ENCODE results near the gene TMUB1. TPM values are rescaled to one million over a fixed set of nuclear protein-coding genes. Genes with fewer than 3 reads are reported as not detected.

TMUB1 gene
- total RNA-seq, 4 donors from 2014 or later = 2.9 to 32.8 (median 8.6) TPM

DNA sequence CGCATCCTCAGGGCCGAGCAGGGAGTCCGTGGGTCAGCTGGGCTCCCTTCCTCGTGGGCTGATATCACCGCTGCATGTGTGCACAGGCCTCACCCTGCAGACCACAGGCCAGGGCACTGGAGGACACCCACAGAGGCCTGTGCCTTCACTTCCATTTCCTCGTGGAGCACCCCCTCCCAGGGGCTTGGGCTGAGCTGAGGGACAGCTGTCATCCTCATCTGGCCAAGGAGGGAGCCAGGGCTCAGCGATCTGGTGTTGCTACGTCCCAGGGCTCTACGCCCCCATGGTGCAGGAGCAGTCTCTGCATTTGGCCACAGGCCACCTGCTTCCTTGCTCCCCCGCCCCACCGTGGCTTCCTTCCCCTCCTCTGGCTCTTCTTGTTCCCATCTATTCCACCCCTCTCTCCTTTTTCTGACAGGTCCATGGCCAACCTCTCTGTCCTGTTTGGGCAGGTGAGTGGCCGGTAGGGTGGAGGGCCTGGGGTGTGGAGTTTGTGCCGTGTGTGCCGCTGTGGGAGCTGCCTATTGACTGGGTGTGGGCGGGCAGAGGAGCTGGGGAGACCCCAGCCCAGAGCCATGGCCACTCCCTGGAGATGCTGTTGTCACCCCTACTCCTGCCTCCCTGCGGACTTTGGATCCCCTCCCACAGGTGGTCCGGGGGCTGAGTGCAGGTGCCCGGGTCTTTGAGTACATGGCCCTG lies 43.3 kb downstream of the TMUB1 start:
- H3K36me3 ChIP-seq = no peaks in the 10 kb centered on the region
- intact Hi-C loops (cut with DNase I; ENCODE audit: low total_unique reads) = no loop called here
- TF ChIP-seq POLR2A (IDR thresholded peaks at IDR 0.05) = no peak
- TF ChIP-seq, protein P1, sequence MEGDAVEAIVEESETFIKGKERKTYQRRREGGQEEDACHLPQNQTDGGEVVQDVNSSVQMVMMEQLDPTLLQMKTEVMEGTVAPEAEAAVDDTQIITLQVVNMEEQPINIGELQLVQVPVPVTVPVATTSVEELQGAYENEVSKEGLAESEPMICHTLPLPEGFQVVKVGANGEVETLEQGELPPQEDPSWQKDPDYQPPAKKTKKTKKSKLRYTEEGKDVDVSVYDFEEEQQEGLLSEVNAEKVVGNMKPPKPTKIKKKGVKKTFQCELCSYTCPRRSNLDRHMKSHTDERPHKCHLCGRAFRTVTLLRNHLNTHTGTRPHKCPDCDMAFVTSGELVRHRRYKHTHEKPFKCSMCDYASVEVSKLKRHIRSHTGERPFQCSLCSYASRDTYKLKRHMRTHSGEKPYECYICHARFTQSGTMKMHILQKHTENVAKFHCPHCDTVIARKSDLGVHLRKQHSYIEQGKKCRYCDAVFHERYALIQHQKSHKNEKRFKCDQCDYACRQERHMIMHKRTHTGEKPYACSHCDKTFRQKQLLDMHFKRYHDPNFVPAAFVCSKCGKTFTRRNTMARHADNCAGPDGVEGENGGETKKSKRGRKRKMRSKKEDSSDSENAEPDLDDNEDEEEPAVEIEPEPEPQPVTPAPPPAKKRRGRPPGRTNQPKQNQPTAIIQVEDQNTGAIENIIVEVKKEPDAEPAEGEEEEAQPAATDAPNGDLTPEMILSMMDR (IDR thresholded peaks at IDR 0.05) = no peak
- no peaks in the 10 kb centered on the region for H3K9me3 ChIP-seq
- H3K4me3 ChIP-seq = no peak overlapping the region
- peaks cover 7 to 11% of the 10 kb centered on the region in 2 donors for H3K4me1 ChIP-seq
- no peaks in the 10 kb centered on the region for H3K27me3 ChIP-seq
- peak overlapping the region; percentile 79 for H3K27ac ChIP-seq
- DNase-seq = no peak

DNA sequence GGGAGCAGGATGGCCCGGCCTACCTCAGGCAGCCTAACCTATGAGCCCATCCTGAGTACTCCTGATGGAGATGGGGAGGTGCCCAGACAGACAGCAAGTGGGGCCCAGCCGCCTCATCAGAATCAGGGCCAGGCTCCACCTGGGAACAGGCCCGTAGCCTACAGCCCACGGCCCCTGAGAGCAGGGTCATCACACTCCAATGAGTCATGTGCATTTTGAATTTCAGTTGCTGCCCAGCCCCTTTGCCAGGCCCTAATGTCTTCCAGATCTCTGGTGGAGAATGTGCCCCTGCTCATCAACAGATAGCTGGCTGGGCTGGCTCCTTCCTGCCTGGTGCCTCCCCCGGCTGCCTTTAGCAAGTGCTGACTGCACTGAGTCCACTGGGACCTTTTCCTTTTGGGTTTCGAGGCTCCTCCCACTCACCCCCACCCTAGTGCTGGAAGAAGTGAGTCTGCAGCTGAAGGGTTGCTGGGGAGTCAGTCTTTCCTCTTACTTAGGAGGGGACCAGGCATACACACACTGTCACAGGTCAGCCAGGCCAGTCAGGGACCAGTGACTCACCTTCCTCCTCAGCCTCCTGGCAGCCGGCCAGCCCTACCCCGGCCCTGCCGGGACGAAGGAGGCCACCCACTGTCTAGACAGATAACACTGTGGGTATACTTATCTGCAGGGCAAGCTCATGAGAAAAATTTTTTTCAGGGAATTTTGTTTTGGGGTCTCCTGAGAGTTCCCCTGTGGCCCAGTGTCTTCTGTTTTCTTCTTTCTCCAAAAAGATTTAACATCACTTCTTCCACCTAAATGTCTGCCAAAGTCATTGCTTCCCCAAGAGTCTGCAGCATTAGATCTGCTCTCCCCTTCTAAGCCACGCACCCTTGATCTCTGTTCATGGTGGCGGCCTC lies 44.1 kb downstream of the TMUB1 start:
- intact Hi-C loops (cut with DNase I; ENCODE audit: low total_unique reads) = no loop called here
- Histone ChIP-seq H3K27ac (peak overlapping the region; percentile 79), H3K4me1 (peaks cover 7 to 11% of the 10 kb centered on the region in 2 donors), H3K27me3 (no peaks in the 10 kb centered on the region), H3K9me3 (no peaks in the 10 kb centered on the region), H3K36me3 (no peaks in the 10 kb centered on the region), H3K4me3 (no peak overlapping the region)
- TF ChIP-seq POLR2A (IDR thresholded peaks at IDR 0.05) = peak in 1 of 2 donors; percentile 35
- TF ChIP-seq, protein P1 (IDR thresholded peaks at IDR 0.05) = no peak
- DNase-seq = peak; percentile 74 to 92

DNA sequence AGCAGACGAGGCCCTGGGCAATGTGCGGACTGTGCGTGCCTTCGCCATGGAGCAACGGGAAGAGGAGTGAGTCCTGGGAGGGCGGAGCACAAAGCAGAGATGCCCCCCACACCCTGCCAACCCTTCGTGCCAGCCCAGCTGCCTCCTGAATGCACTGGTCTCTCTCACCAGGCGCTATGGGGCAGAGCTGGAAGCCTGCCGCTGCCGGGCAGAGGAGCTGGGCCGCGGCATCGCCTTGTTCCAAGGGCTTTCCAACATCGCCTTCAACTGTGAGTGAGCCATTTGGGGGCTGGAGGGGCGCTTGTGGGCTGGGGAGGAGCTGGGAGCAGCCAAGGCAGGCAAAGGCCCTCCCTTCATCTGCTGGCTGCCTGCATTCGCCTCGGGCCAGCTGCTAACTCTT lies 47.4 kb downstream of the TMUB1 start:
- no peaks in the 10 kb centered on the region for H3K36me3 ChIP-seq
- H3K27ac ChIP-seq = no peak overlapping the region
- H3K9me3 ChIP-seq = no peaks in the 10 kb centered on the region
- peaks cover 7 to 11% of the 10 kb centered on the region in 2 donors for H3K4me1 ChIP-seq
- no peak for TF ChIP-seq POLR2A (IDR thresholded peaks at IDR 0.05)
- TF ChIP-seq, protein P1 (IDR thresholded peaks at IDR 0.05) = no peak
- no peak for DNase-seq
- H3K27me3 ChIP-seq = no peaks in the 10 kb centered on the region
- intact Hi-C loops (cut with DNase I; ENCODE audit: low total_unique reads) = no loop called here
- H3K4me3 ChIP-seq = no peak overlapping the region

DNA sequence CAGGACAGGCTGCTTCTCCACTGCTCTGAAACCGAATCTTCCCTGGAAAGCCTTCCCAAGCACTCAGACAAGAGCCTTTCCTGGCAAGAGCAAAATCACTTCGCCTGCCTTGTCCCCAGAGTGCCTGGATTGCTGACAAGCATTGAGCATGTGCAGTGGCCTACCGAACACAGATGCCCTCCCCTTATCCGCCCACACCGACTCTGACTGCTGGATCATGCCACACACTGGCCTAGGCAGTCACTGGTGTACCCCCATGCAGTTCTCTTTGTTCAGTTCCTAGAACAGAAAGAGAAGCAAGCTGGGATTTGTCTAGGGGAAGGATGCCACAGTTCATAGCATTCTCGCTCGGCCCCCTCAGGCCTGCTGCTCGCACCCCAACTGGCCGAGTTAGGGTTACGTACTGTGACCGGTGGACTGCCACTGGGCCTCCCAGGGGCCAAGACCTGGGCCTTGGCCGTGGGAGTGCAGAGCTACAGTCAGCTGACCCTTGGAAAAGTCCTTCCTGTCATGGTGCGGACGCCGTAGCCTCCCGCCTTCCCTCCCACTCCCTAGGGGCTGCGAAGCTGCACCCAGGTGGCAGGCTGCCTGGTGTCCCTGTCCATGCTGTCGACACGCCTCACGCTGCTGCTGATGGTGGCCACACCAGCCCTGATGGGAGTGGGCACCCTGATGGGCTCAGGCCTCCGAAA lies 48.1 kb downstream of the TMUB1 start:
- H3K27ac ChIP-seq = no peak overlapping the region
- H3K36me3 ChIP-seq = no peaks in the 10 kb centered on the region
- no peaks in the 10 kb centered on the region for H3K27me3 ChIP-seq
- H3K4me3 ChIP-seq = no peak overlapping the region
- TF ChIP-seq POLR2A (IDR thresholded peaks at IDR 0.05) = no peak
- H3K9me3 ChIP-seq = no peaks in the 10 kb centered on the region
- intact Hi-C loops (cut with DNase I; ENCODE audit: low total_unique reads) = no loop called here
- peaks cover 7 to 11% of the 10 kb centered on the region in 2 donors for H3K4me1 ChIP-seq
- DNase-seq = no peak

DNA sequence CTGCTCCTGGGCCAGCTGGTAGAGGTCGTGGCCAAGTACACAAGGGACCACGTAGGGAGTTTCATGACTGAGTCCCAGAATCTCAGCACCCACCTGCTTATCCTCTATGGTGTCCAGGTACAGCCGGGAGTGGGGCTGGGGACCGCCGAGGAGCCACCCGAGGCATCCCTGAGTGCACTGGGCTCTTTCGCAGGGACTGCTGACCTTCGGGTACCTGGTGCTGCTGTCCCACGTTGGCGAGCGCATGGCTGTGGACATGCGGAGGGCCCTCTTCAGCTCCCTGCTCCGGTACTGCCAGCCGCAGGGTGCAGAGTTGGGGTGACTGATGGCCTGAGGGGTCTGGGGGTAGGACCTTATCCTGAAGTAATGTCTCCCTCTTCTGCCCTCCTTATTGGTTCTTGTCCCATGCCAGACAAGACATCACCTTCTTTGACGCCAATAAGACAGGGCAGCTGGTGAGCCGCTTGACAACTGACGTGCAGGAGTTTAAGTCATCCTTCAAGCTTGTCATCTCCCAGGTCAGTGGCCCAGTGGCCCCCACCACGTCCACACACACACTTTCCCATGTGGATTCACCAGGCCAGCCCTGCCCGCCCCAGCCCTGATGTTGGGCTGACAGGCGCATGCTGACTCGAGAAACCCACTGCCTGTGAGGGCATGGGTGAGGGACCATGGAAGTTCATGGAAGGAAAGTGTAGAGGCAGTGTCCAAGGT lies 48.8 kb downstream of the TMUB1 start:
- peaks cover 4 to 11% of the 10 kb centered on the region in 2 donors for H3K4me1 ChIP-seq
- DNase-seq = no peak
- no peak overlapping the region for H3K4me3 ChIP-seq
- no peaks in the 10 kb centered on the region for H3K27me3 ChIP-seq
- H3K9me3 ChIP-seq = no peaks in the 10 kb centered on the region
- TF ChIP-seq POLR2A (IDR thresholded peaks at IDR 0.05) = no peak
- TF ChIP-seq, protein P1 (IDR thresholded peaks at IDR 0.05) = no peak
- intact Hi-C loops (cut with DNase I; ENCODE audit: low total_unique reads) = no loop called here
- H3K36me3 ChIP-seq = no peaks in the 10 kb centered on the region
- H3K27ac ChIP-seq = no peak overlapping the region
